ENCODE data around the gene LRRC31.

LRRC31 gene

GRCh38 chr3:169804681-169805080 lies 65.1 kb downstream of the LRRC31 start:
- Histone ChIP-seq H3K36me3 (ENCODE audit: insufficient read depth, low read length) (0 out of 2 replicates have a peak, but pooled peaks cover 4% of the 10 kb centered on the region), H3K9me3 (ENCODE audit: low read depth, low read length) (no peaks in the 10 kb centered on the region), H3K4me3 (no peak overlapping the region), H3K9ac (ENCODE audit: insufficient read length) (no peak overlapping the region), H3K27ac (no peak overlapping the region)
- DNase-seq (ENCODE audit: low read depth, low spot score), result no peak
- TF ChIP-seq POLR2AphosphoS5 (IDR thresholded peaks at IDR 0.05; ENCODE audit: borderline replicate concordance, low read depth, low read length), result no peak
- no peak for TF ChIP-seq EZH2 (IDR thresholded peaks at IDR 0.05)
- no peak for TF ChIP-seq FOXP2 (optimal IDR thresholded peaks at IDR 0.05; ENCODE audit: control extremely low read depth, extremely low read length, insufficient read depth)

- TF ChIP-seq EZH2 (IDR thresholded peaks at IDR 0.05), result no peak
- TF ChIP-seq FOXP2 (optimal IDR thresholded peaks at IDR 0.05; ENCODE audit: control extremely low read depth, extremely low read length, insufficient read depth), result no peak
- no peak for TF ChIP-seq POLR2AphosphoS5 (IDR thresholded peaks at IDR 0.05; ENCODE audit: borderline replicate concordance, low read depth, low read length)
These were observed 77.4 kb downstream of the LRRC31 start for GRCh38 chr3:169792359-169792758.

GRCh38 chr3:169790687-169791429 lies 78.9 kb downstream of the LRRC31 start:
- TF ChIP-seq FOXP2 (optimal IDR thresholded peaks at IDR 0.05; ENCODE audit: control extremely low read depth, extremely low read length, insufficient read depth), result no peak
- no peak for TF ChIP-seq EZH2 (IDR thresholded peaks at IDR 0.05)
- TF ChIP-seq POLR2AphosphoS5 (IDR thresholded peaks at IDR 0.05; ENCODE audit: borderline replicate concordance, low read depth, low read length), result no peak
- no peak overlapping the region for H3K9ac ChIP-seq (ENCODE audit: insufficient read length)
- no peaks in the 10 kb centered on the region for H3K9me3 ChIP-seq (ENCODE audit: low read depth, low read length)
- no peak for DNase-seq (ENCODE audit: low read depth, low spot score)
- H3K4me3 ChIP-seq, result no peak overlapping the region
- H3K27ac ChIP-seq, result no peak overlapping the region
- peaks cover 58% of the 10 kb centered on the region for H3K36me3 ChIP-seq (ENCODE audit: insufficient read depth, low read length)

More at GRCh38 chr3:169792359-169792758, 77.4 kb downstream of the LRRC31 start:
- DNase-seq (ENCODE audit: low read depth, low spot score), result no peak
- Histone ChIP-seq H3K36me3 (ENCODE audit: insufficient read depth, low read length) (peaks cover 43% of the 10 kb centered on the region), H3K27ac (no peak overlapping the region), H3K9ac (ENCODE audit: insufficient read length) (no peak overlapping the region), H3K4me3 (no peak overlapping the region), H3K9me3 (ENCODE audit: low read depth, low read length) (no peaks in the 10 kb centered on the region)

- Histone ChIP-seq H3K36me3 (ENCODE audit: insufficient read depth, low read length) (peaks cover 64% of the 10 kb centered on the region), H3K4me3 (no peak overlapping the region), H3K9ac (ENCODE audit: insufficient read length) (no peak overlapping the region), H3K27ac (no peak overlapping the region), H3K9me3 (ENCODE audit: low read depth, low read length) (no peaks in the 10 kb centered on the region)
- DNase-seq (ENCODE audit: low read depth, low spot score), result no peak
- TF ChIP-seq FOXP2 (optimal IDR thresholded peaks at IDR 0.05; ENCODE audit: control extremely low read depth, extremely low read length, insufficient read depth), result no peak
- TF ChIP-seq POLR2AphosphoS5 (IDR thresholded peaks at IDR 0.05; ENCODE audit: borderline replicate concordance, low read depth, low read length), result no peak
- TF ChIP-seq EZH2 (IDR thresholded peaks at IDR 0.05), result no peak
These were observed 79.5 kb downstream of the LRRC31 start for GRCh38 chr3:169790219-169790618.
